ENCODE data around the gene KIF7.

The KIF7 gene

GRCh38 chr15:89648106-89649012 is 6.9 kb downstream of the KIF7 start:
- DNase-seq, result no peak

DNA sequence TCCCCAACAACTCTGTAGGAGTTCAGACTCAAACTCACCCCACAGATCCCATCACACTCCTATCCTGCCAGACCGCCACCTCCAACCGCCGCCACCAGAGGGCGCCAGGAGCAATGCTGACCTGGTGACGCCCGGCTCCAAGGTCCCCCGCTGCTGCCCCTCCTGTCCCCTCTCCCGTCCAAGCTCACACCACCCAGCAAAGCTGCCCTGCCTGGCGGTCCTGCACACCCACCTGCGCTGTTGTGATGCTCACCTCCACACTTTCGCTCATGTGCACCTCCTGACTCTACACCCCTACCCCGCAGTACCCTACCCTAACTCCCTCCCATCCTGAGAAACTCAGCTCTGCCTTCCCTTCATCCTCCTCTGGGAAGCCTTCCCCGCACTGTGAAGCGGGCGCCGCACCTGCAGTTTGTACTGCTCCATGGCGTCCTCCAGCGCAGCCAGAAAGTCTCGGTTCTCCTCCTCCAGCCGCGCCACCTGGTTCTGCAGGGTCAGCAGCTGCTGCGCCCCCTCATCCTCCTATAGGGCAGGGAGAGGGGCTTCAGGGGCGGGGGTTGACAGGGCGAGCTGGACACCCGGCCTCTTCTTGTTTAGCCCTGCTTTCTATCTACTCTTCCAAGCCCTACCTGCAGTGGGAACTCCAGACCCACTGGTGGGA is 7.9 kb downstream of the KIF7 start:
- no peak for DNase-seq

DNA sequence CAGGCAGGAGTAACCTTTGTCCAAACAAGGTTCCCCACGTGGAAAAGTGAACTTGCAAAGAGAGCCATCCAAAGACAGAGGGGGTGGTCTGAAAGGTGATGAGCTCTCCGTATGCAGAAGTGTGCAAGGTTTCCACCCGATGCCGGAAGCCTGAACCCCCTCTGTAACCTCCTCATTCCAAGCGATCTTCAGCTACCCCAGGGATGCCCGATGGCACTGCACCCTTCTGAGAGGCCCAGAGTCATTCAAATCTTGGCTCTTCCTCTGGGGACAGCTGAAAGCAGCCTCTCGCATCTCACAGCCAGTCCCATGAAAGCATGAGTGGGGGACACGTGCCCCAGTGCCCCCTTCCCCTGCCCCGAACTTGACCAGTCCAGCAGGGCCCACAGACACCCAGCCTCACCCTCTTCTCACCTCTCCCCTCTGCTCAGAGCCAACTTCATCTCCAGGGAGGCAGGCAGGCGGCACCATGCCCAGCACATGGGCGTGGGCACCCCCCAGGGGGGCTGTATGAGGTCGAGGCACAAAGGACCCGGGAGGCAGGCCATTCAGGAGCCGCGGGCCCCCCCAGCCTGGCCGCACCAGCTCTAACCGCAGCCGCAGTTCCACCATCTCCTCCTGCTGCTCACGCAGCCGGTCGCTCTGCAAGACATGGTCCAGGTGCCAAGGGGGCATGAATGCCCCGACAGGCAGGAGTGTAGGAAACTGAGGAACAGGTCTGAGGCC is 8.7 kb downstream of the KIF7 start:
- no peak for DNase-seq

GRCh38 chr15:89645680-89646079 is 9.6 kb downstream of the KIF7 start:
- DNase-seq, result no peak

DNA sequence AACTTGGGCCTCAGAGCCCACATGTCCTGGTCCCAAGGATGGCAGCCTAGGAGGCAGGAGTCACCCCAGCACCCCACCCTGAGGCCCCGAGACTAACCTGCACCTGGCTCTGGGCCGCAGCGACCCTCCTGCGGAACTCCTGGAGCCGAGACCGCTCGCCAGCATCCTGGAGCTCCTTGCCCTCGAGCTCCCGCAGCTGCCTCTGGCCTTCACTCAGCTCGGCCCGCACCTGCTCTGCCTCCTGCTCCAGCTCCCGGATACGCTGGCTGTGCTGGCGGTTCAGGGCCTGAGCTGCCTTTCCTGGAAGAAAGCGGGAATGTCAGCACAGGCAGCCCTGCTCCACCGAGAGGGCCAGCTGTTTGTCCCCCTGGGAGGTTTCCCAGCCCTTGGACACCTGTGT is 13.2 kb downstream of the KIF7 start:
- no peak for DNase-seq

GRCh38 chr15:89641053-89641452 is 14.2 kb downstream of the KIF7 start:
- DNase-seq, result no peak

GRCh38 chr15:89640245-89640644 is 15.0 kb downstream of the KIF7 start:
- DNase-seq, result no peak

DNA sequence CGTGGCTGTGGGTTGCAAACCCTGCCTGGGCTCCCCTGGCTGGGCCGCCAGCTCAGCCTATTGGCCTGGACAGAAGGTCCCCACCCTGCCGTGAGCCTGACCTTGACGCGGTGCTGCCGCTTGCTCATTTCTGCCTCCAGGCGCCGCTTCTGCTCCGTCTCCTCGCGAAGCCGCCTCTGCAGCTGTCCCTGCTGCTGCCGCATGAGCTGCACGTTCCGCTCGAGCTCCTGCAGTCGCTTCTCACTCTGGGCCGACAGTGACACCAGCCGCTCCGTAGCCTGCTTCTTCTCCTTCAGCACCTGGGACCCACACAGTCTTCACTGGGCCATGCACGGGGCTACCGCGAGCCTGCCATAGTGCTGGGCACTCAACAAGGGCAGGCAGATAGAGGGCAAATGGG is 21.7 kb downstream of the KIF7 start:
- no peak for DNase-seq

GRCh38 chr15:89632563-89633430 is 22.5 kb downstream of the KIF7 start:
- DNase-seq, result no peak

GRCh38 chr15:89631902-89632264 is 23.4 kb downstream of the KIF7 start:
- DNase-seq, result no peak

- DNase-seq, result no peak
These were observed 24.0 kb downstream of the KIF7 start for GRCh38 chr15:89630974-89631901.

- DNase-seq, result no peak
These were observed 25.0 kb downstream of the KIF7 start for GRCh38 chr15:89630260-89630659.

- DNase-seq, result no peak
These were observed 25.4 kb downstream of the KIF7 start for GRCh38 chr15:89629829-89630228.

DNA sequence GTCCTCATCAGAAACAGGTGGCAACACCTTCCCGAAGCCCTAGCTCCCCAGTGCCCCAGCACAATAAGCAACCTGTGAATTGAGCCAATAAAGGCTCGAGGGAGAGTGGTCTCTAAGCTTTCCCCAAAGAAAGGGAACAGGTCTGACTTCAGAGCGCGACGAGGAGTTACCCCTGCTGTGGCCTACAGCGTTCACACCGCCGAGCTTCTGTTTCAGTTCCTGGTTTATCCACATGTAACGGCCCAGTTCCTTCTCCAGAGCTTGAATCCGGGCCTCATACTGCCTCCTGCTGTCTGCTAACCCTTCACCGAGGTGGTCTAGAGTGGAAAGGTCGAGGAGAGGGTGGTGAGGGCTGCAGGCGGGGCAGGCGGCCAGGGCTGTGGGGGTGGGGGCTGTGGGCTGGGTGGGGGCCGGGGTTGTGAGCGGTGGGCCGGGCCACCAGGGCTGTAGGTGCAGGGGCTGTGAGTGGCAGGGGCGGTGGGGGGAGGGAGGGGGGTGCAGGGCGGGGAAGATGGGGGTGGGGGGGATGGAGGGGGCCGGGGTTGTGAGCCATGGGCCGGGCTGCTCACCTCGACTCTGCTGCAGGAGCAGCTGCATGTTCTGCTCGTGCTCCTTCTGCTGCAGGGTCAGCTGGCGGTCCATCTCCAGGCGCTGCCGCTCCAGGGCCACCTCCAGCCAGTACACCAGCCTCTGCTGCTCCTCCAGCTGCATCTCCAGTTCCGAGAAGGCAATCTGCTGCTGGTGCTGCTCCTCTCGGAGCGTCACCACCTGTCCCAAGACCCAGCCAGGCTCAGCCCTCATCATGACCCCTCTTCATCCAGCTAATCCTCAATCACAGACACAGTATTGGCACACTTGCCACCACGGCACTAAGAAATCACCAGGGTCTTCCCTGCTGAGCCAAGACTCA is 26.2 kb downstream of the KIF7 start:
- DNase-seq, result no peak

GRCh38 chr15:89628301-89628700 is 27.0 kb downstream of the KIF7 start:
- DNase-seq, result no peak

DNA sequence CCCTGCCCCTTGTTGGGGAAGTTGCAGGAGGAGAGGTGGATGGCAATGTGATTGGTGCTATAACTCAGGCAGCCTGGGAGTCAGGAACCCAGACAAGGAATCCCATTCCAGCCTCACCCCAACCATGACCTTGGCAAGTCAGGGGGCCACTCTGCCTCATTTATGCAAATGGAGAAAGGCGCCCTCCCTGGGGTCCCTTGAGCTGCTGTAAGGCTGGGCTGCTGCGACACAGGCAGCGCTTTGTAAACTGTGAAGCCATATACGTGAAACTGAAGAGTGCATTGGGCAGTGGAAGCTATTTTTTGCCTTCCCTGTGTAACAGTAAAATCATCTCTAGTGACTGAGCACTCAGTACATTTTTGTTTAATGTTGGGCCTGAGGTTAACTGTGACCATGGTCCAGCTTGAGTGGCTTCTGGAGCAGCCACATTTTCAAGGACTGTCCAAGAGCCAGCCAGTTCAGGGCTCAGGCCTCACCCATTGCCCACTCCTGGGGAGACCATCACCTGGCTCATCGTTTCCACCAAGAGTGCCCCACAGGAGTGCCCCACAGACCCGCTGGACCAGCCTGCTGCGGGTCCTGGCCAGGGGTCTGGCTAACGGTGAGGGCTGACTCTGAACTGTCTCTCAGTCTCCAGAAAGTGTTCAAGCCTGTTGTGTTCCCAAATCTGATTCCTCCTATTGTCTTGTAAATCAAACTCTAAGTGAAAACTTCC is 27.9 kb downstream of the KIF7 start:
- DNase-seq, result no peak

DNA sequence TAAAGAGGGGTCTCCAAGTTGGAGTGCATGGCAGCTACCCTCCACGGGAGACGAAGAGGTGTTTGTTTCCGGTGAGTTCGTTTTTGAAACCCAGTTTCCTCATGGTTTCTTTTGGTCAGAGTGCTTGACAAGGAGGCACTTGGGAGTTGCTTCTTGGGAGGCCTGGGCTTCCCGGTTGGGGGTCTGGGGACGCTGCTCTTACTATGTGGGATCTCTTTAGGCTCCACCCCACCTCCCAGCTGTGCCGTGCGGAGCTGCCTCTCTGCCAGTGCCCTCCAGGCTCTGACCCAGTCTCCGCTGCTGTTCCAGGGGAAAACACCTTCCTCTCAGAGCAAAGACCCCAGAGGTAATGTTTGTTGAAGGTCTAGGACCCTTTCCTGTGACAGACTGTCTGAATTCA is 29.6 kb downstream of the KIF7 start:
- DNase-seq, result no peak

DNA sequence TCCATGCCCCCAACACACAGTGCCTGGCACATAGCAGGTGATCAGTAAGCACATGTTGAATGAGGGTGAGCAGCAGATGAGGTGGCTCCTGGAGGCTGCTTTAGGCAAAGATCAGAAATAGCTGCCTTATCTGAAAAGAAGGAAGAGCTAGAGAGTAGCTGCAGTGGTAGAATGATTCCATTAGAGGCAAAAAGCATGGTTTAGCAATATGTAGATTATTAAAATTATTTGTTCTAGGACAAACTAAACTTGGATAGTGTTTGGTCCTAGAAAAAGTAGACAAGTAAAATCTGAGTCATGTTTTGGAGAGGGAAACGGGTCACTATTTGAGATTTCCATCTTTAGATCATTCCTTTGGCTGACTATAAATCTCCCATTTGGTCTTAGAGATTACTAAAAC is 32.1 kb downstream of the KIF7 start:
- DNase-seq, result no peak

DNA sequence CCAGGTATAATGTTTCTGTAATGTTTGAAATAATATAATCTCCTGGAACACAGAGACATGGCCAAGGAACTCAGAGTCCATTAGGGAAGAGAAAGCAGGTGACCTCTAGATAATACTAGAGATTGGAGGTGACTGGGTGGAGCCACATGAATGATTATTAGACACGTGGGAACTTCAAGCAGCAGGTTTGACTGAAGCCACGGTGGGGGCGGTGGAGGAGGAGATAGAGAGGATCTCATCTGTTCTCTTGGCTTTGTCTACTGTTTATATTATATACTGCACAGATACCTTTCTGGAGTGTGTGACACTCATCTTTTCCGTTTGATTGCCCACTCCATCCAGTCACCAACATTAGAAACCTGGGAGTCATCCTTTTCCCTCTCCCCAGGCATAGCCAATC is 33.7 kb downstream of the KIF7 start:
- no peak for DNase-seq

DNA sequence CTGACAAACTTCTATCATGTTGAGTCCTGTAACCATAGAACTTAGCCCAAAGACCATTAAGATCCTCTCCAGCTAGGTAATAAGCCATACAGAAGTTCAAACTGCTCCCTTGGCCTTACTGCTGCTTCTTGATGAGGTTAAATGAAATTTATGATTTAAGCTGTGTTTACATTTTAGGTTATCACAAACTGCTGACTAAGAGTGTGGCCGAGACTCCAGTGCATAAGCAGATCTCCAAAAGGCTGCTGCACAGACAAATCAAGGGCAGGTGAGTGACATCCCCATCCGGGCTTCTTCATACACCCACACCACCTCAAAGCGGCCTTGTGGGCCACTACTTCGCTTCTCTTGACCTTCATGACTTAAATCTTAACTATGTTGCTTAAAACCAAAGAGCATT is 39.0 kb downstream of the KIF7 start:
- no peak for DNase-seq

Data from cerebellar nuclear complex (tissue), 1 donor.